OCI-LY7 (cell line): Measurements from ENCODE around the gene YTHDF1. TPM values are rescaled to one million over a fixed set of nuclear protein-coding genes. Genes with fewer than 3 reads are reported as not detected.

ENCODE experiments used
- BruUV-seq: library from RNA; stranded (reverse); fragments of 400-500 nt; replicated peaks from 2 replicates; lab custom pipeline; 2021; lab: Mats Ljungman, UMichigan
- CTCF ChIA-PET: fragments of 300-600 bp; sonication (Branson Sonifier 250); formaldehyde crosslinking; loops from one replicate; lab custom pipeline; 2022; ENCODE audit warnings: antibody characterized with exemption; ENCODE audit not compliant: unreplicated experiment; lab: Charles Lee
- POLR2A ChIA-PET: fragments of 300-600 bp; sonication (Branson Sonifier 250); formaldehyde crosslinking; loops from one replicate; lab custom pipeline; 2022; ENCODE audit warnings: antibody characterized with exemption; lab: Charles Lee
- DNase-seq: peaks from one replicate; pipeline ENCODE4 v3.0.0-alpha.2; 2015; ENCODE audit warnings: low spot score
- H2AFZ ChIP-seq: fragments of 200-600 bp; sonication (generic), shearing (Covaris generic); 2 replicates; pipeline ENCODE4 v1.6.1; 2014; ENCODE audit warnings: mild to moderate bottlenecking, antibody characterized with exemption, low read length, moderate library complexity
- H3K27ac ChIP-seq: fragments of 200-600 bp; sonication (generic); 2 replicates; pipeline ENCODE4 v1.5.1; 2014; ENCODE audit warnings: mixed run types, low read depth, mild to moderate bottlenecking, moderate library complexity, low read length, inconsistent platforms; ENCODE audit not compliant: poor library complexity, severe bottlenecking
- H3K36me3 ChIP-seq: fragments of 200-600 bp; sonication (generic); 2 replicates; pipeline ENCODE4 v1.6.1; 2014; ENCODE audit warnings: mild to moderate bottlenecking, antibody characterized with exemption, low read length, moderate library complexity, mixed read lengths; ENCODE audit not compliant: insufficient read depth
- H3K4me1 ChIP-seq: fragments of 200-600 bp; sonication (generic); 2 replicates; pipeline ENCODE4 v1.5.1; 2014; ENCODE audit warnings: mild to moderate bottlenecking, low read length; ENCODE audit not compliant: insufficient read depth, poor library complexity, severe bottlenecking
- H3K4me2 ChIP-seq: fragments of 200-600 bp; sonication (generic); 2 replicates; pipeline ENCODE4 v1.6.1; 2014; ENCODE audit warnings: mild to moderate bottlenecking, low read length
- H3K4me3 ChIP-seq: fragments of 200-600 bp; sonication (generic); 2 replicates; pipeline ENCODE4 v1.5.1; 2014; ENCODE audit warnings: mild to moderate bottlenecking, low read depth, low read length; ENCODE audit not compliant: poor library complexity, severe bottlenecking
- H3K79me2 ChIP-seq: fragments of 200-600 bp; sonication (generic); 2 replicates; pipeline ENCODE4 v1.6.1; 2016; ENCODE audit warnings: low read depth, mild to moderate bottlenecking, low read length, moderate library complexity, mixed read lengths; ENCODE audit not compliant: insufficient read depth
- H3K9me2 ChIP-seq: fragments of 200-600 bp; sonication (generic); 2 replicates; pipeline ENCODE4 v1.6.1; 2016; ENCODE audit warnings: mild to moderate bottlenecking, low read length, mixed read lengths; ENCODE audit not compliant: insufficient read depth
- H3K9me3 ChIP-seq: fragments of 200-600 bp; sonication (generic); 2 replicates; pipeline ENCODE4 v1.6.1; 2014; ENCODE audit warnings: mild to moderate bottlenecking, mixed run types, low read length, mixed read lengths
- H4K20me1 ChIP-seq: fragments of 200-600 bp; sonication (generic); 2 replicates; pipeline ENCODE4 v1.6.1; 2014; ENCODE audit warnings: mild to moderate bottlenecking, antibody characterized with exemption, low read length, moderate library complexity, mixed read lengths; ENCODE audit not compliant: insufficient read depth
- EZH2phosphoT487 ChIP-seq: fragments of 200-600 bp; sonication (generic); IDR thresholded peaks from 2 replicates; pipeline ENCODE4 v1.6.1; 2018; ENCODE audit warnings: low read depth, borderline replicate concordance, mild to moderate bottlenecking, mixed run types, antibody characterized with exemption, low read length, moderate library complexity, mixed read lengths
- intact Hi-C: fragments of 100-400 bp; cut with micrococcal nuclease; formaldehyde crosslinking; loops from one replicate; pipeline ENCODE4 v1.10.0; 2022; ENCODE audit not compliant: unreplicated experiment
- total RNA-seq, 2 experiments: library from RNA; depleted of rRNA in 1 of 2; stranded (reverse); fragments of >200 nt in 1 of 2; shearing (Covaris generic) in 1 of 2; gene quantifications; 2 replicates each; pipeline ENCODE4 v1.2.3, GENCODE V29; 2014 to 2022
- TF ChIP-seq, protein P1 (sequence below): fragments of 200-600 bp; sonication (generic); conservative IDR thresholded peaks from 2 replicates; pipeline ENCODE4 v1.5.1; 2014; ENCODE audit warnings: mild to moderate bottlenecking, antibody characterized with exemption, low read length, moderate library complexity, mixed read lengths

Gene YTHDF1
- total RNA-seq, 2 experiments from 2014 or later: 31.3 to 42.7 TPM

DNA sequence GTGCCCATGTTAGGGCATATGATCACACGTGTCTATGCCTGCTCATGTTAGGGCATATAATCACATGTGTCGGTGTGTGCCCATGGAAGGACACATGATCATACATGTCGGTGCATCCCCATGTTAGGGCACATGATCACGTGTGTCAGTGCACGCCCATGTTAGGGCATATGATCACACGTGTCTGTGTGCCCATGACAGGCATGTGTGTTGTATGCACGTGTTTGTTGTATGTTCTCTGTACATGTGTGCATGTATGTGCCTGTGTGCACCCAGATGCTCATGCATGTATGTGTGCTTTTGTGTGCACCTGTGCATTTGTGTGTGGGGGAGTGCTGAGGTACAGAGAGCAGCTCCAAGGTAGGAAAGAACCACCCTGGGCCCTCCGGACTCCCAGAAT lies 29.8 kb downstream of the YTHDF1 start:
- no peak for DNase-seq
- Histone ChIP-seq H3K4me2 (no peak overlapping the region), H3K9me2 (no peaks in the 10 kb centered on the region), H3K9me3 (no peaks in the 10 kb centered on the region), H2AFZ (no peak overlapping the region), H3K27ac (no peak overlapping the region), H3K4me1 (no peaks in the 10 kb centered on the region), H4K20me1 (no peaks in the 10 kb centered on the region), H3K79me2 (no peaks in the 10 kb centered on the region), H3K4me3 (no peak overlapping the region), H3K36me3 (no peaks in the 10 kb centered on the region)
- ChIA-PET CTCF (no interaction called here), POLR2A (no interaction called here)
- no peak for TF ChIP-seq EZH2phosphoT487
- TF ChIP-seq, protein P1, sequence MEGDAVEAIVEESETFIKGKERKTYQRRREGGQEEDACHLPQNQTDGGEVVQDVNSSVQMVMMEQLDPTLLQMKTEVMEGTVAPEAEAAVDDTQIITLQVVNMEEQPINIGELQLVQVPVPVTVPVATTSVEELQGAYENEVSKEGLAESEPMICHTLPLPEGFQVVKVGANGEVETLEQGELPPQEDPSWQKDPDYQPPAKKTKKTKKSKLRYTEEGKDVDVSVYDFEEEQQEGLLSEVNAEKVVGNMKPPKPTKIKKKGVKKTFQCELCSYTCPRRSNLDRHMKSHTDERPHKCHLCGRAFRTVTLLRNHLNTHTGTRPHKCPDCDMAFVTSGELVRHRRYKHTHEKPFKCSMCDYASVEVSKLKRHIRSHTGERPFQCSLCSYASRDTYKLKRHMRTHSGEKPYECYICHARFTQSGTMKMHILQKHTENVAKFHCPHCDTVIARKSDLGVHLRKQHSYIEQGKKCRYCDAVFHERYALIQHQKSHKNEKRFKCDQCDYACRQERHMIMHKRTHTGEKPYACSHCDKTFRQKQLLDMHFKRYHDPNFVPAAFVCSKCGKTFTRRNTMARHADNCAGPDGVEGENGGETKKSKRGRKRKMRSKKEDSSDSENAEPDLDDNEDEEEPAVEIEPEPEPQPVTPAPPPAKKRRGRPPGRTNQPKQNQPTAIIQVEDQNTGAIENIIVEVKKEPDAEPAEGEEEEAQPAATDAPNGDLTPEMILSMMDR: no peak
- BruUV-seq: no TSS peak
- intact Hi-C loops: no loop called here

DNA sequence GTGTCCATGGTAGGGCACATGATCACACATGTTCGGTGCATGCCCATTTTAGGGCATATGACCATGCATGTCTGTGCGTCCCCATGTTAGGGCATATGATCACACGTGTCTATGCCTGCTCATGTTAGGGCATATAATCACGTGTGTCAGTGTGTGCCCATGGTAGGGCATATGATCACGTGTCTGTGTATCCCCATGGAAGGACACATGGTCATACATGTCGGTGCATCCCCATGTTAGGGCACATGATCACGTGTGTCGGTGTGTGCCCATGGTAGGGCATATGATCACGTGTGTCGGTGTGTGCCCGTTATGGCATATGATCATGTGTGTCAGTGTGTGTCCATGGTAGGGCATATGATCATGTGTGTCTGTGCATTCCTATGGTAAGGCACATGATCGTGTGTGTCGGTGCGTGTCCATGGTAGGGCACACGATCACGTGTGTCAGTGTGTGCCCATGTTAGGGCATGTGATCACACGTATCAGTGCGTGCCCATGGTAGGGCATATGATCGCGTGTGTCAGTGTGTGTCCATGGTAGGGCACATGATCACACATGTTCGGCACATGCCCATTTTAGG lies 30.6 kb downstream of the YTHDF1 start:
- POLR2A ChIA-PET: no interaction called here
- no TSS peak for BruUV-seq

More for the DNA sequence above, 30.6 kb downstream of the YTHDF1 start:
- Histone ChIP-seq H3K79me2 (no peaks in the 10 kb centered on the region), H3K9me3 (no peaks in the 10 kb centered on the region), H3K4me1 (no peaks in the 10 kb centered on the region), H4K20me1 (no peaks in the 10 kb centered on the region), H3K4me3 (no peak overlapping the region), H3K36me3 (no peaks in the 10 kb centered on the region), H3K9me2 (no peaks in the 10 kb centered on the region), H2AFZ (no peak overlapping the region), H3K27ac (no peak overlapping the region), H3K4me2 (no peak overlapping the region)
- intact Hi-C loops: no loop called here
- CTCF ChIA-PET: no interaction called here
- TF ChIP-seq EZH2phosphoT487: no peak
- TF ChIP-seq, protein P1: no peak
- DNase-seq: no peak
